Measurements from ENCODE around the gene CLP1.

Gene CLP1

DNA sequence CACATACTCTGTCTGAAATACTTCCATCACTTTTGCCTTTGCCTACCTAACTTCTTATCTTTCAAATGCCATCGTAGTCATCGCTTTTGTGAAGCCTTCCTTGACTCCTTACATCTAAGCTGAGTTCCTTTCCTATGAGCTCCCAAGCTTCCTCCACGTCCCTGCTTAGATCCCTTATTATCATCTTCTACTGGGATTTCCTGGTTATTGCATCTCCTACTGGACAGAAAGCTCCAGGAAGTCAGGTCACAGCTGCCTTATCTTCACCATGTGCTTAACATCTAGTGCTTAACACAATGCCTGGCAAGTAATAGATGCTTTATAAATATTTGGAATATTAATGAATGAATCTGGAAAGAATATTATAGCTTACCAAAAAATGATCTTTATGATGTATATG lies 13.8 kb upstream of the CLP1 start:
- H2AK5ac ChIP-seq (ENCODE audit: low read depth, low read length), result no peak overlapping the region
- H2BK12ac ChIP-seq (ENCODE audit: low read length), result no peak overlapping the region
- H3K36me3 ChIP-seq (replicated peaks in 1 of 2; ENCODE audit: control insufficient read depth in 2 of 2, insufficient read depth in 2 of 2, low read length in 2 of 2), result peaks cover 16 to 68% of the 10 kb centered on the region in 2 donors
- peak overlapping the region; percentile 1 for H3K27ac ChIP-seq (replicated peaks; ENCODE audit: low read length)
- no peak overlapping the region for H4K91ac ChIP-seq (ENCODE audit: low read depth, low read length, poor library complexity)
- no peak overlapping the region for H2AFZ ChIP-seq (ENCODE audit: low read length)
- no peak overlapping the region for H3K9ac ChIP-seq (ENCODE audit: low read depth, low read length, poor library complexity)
- no peak overlapping the region for H3K14ac ChIP-seq (ENCODE audit: low read length)
- H4K8ac ChIP-seq (ENCODE audit: low read depth, low read length), result no peak overlapping the region
- no CpG with 5 or more reads among the region's 3 CpGs for WGBS, 2 donors (ENCODE audit: extremely low coverage in 2 of 2, insufficient read length in 2 of 2, insufficient replicate concordance in 1 of 2)
- no peak overlapping the region for H2BK5ac ChIP-seq (ENCODE audit: low read length)
- H3K79me1 ChIP-seq (ENCODE audit: low read depth, low read length), result peaks cover 2% of the 10 kb centered on the region
- H2BK15ac ChIP-seq (ENCODE audit: low read length), result no peak overlapping the region
- H3K23ac ChIP-seq (ENCODE audit: low read depth, low read length, poor library complexity), result no peak overlapping the region
- H3K18ac ChIP-seq (ENCODE audit: low read length), result no peak overlapping the region
- H3K4me3 ChIP-seq (ENCODE audit: low read length in 2 of 2), result no peak overlapping the region
- H3K4me1 ChIP-seq (ENCODE audit: control insufficient read depth in 2 of 2, insufficient read depth in 1 of 2, low read depth in 1 of 2, low read length in 2 of 2), result peaks cover 47 to 70% of the 10 kb centered on the region in 2 donors
- H3K4me2 ChIP-seq (ENCODE audit: insufficient read depth, low read length, poor library complexity, severe bottlenecking), result no peak overlapping the region
- no peak overlapping the region for H2BK120ac ChIP-seq (ENCODE audit: low read depth, low read length)
- H3K27me3 ChIP-seq (ENCODE audit: control insufficient read depth in 3 of 3, insufficient read depth in 3 of 3, low read depth in 1 of 3, low read length in 3 of 3), result no peaks in the 10 kb centered on the region
- H3K9me3 ChIP-seq (replicated peaks in 1 of 2; ENCODE audit: control insufficient read depth in 2 of 2, insufficient read depth in 1 of 2, low read depth in 1 of 2, low read length in 2 of 2), result no peaks in the 10 kb centered on the region
- DNase-seq (ENCODE audit: low spot score), result no peak
- no peak overlapping the region for H3K4ac ChIP-seq (ENCODE audit: low read length)

- Histone ChIP-seq H2BK120ac (ENCODE audit: low read depth, low read length) (no peak overlapping the region), H3K4ac (ENCODE audit: low read length) (no peak overlapping the region), H2BK12ac (ENCODE audit: low read length) (no peak overlapping the region), H3K27me3 (ENCODE audit: control insufficient read depth in 3 of 3, insufficient read depth in 3 of 3, low read depth in 1 of 3, low read length in 3 of 3) (no peaks in the 10 kb centered on the region), H2AFZ (ENCODE audit: low read length) (no peak overlapping the region), H3K4me1 (ENCODE audit: control insufficient read depth in 2 of 2, insufficient read depth in 1 of 2, low read depth in 1 of 2, low read length in 2 of 2) (peaks cover 53 to 79% of the 10 kb centered on the region in 2 donors), H2BK15ac (ENCODE audit: low read length) (no peak overlapping the region), H3K9ac (ENCODE audit: low read depth, low read length, poor library complexity) (no peak overlapping the region), H3K79me1 (ENCODE audit: low read depth, low read length) (peaks cover 4% of the 10 kb centered on the region), H3K23ac (ENCODE audit: low read depth, low read length, poor library complexity) (no peak overlapping the region), H4K91ac (ENCODE audit: low read depth, low read length, poor library complexity) (no peak overlapping the region), H3K36me3 (replicated peaks in 1 of 2; ENCODE audit: control insufficient read depth in 2 of 2, insufficient read depth in 2 of 2, low read length in 2 of 2) (peaks cover 16 to 66% of the 10 kb centered on the region in 2 donors), H2BK5ac (ENCODE audit: low read length) (no peak overlapping the region), H3K4me3 (ENCODE audit: low read length in 2 of 2) (no peak overlapping the region), H2AK5ac (ENCODE audit: low read depth, low read length) (no peak overlapping the region), H3K18ac (ENCODE audit: low read length) (no peak overlapping the region), H3K9me3 (replicated peaks in 1 of 2; ENCODE audit: control insufficient read depth in 2 of 2, insufficient read depth in 1 of 2, low read depth in 1 of 2, low read length in 2 of 2) (no peaks in the 10 kb centered on the region), H3K4me2 (ENCODE audit: insufficient read depth, low read length, poor library complexity, severe bottlenecking) (no peak overlapping the region), H4K8ac (ENCODE audit: low read depth, low read length) (no peak overlapping the region), H3K27ac (replicated peaks; ENCODE audit: low read length) (peak overlapping the region; percentile 52), H3K14ac (ENCODE audit: low read length) (no peak overlapping the region)
- peak; percentile 85 for DNase-seq (ENCODE audit: low spot score)
- no CpG with 5 or more reads among the region's 17 CpGs for WGBS, 2 donors (ENCODE audit: extremely low coverage in 2 of 2, insufficient read length in 2 of 2, insufficient replicate concordance in 1 of 2)
Observed at GRCh38 chr11:57644748-57645688, 12.5 kb upstream of the CLP1 start.

GRCh38 chr11:57645689-57646085 lies 11.9 kb upstream of the CLP1 start:
- peaks cover 57 to 77% of the 10 kb centered on the region in 2 donors for H3K4me1 ChIP-seq (ENCODE audit: control insufficient read depth in 2 of 2, insufficient read depth in 1 of 2, low read depth in 1 of 2, low read length in 2 of 2)
- WGBS, 2 donors (ENCODE audit: extremely low coverage in 2 of 2, insufficient read length in 2 of 2, insufficient replicate concordance in 1 of 2), result no CpG with 5 or more reads among the region's 5 CpGs

GRCh38 chr11:57646194-57646798 lies 11.3 kb upstream of the CLP1 start:
- H2AFZ ChIP-seq (ENCODE audit: low read length), result no peak overlapping the region
- H2BK5ac ChIP-seq (ENCODE audit: low read length), result no peak overlapping the region
- peak overlapping the region; percentile 86 for H3K27ac ChIP-seq (replicated peaks; ENCODE audit: low read length)
- peak overlapping the region; percentile 51 for H3K9ac ChIP-seq (ENCODE audit: low read depth, low read length, poor library complexity)
- H2BK120ac ChIP-seq (ENCODE audit: low read depth, low read length), result no peak overlapping the region
- H2AK5ac ChIP-seq (ENCODE audit: low read depth, low read length), result no peak overlapping the region
- H3K27me3 ChIP-seq (ENCODE audit: control insufficient read depth in 3 of 3, insufficient read depth in 3 of 3, low read depth in 1 of 3, low read length in 3 of 3), result no peaks in the 10 kb centered on the region
- no peak for DNase-seq (ENCODE audit: low spot score)
- H4K8ac ChIP-seq (ENCODE audit: low read depth, low read length), result no peak overlapping the region
- H3K79me1 ChIP-seq (ENCODE audit: low read depth, low read length), result peaks cover 4% of the 10 kb centered on the region
- no peak overlapping the region for H3K4me2 ChIP-seq (ENCODE audit: insufficient read depth, low read length, poor library complexity, severe bottlenecking)
- H3K18ac ChIP-seq (ENCODE audit: low read length), result no peak overlapping the region
- H3K4me3 ChIP-seq (ENCODE audit: low read length in 2 of 2), result no peak overlapping the region
- H3K23ac ChIP-seq (ENCODE audit: low read depth, low read length, poor library complexity), result peak overlapping the region; percentile 85
- peaks cover 54 to 71% of the 10 kb centered on the region in 2 donors for H3K4me1 ChIP-seq (ENCODE audit: control insufficient read depth in 2 of 2, insufficient read depth in 1 of 2, low read depth in 1 of 2, low read length in 2 of 2)
- H3K4ac ChIP-seq (ENCODE audit: low read length), result no peak overlapping the region
- H3K36me3 ChIP-seq (replicated peaks in 1 of 2; ENCODE audit: control insufficient read depth in 2 of 2, insufficient read depth in 2 of 2, low read length in 2 of 2), result peaks cover 9 to 54% of the 10 kb centered on the region in 2 donors
- H3K9me3 ChIP-seq (replicated peaks in 1 of 2; ENCODE audit: control insufficient read depth in 2 of 2, insufficient read depth in 1 of 2, low read depth in 1 of 2, low read length in 2 of 2), result no peaks in the 10 kb centered on the region
- H4K91ac ChIP-seq (ENCODE audit: low read depth, low read length, poor library complexity), result no peak overlapping the region
- no peak overlapping the region for H2BK15ac ChIP-seq (ENCODE audit: low read length)
- no peak overlapping the region for H3K14ac ChIP-seq (ENCODE audit: low read length)
- no CpG with 5 or more reads among the region's 10 CpGs for WGBS, 2 donors (ENCODE audit: extremely low coverage in 2 of 2, insufficient read length in 2 of 2, insufficient replicate concordance in 1 of 2)
- no peak overlapping the region for H2BK12ac ChIP-seq (ENCODE audit: low read length)

More at GRCh38 chr11:57645689-57646085, 11.9 kb upstream of the CLP1 start:
- Histone ChIP-seq H3K23ac (ENCODE audit: low read depth, low read length, poor library complexity) (no peak overlapping the region), H2BK5ac (ENCODE audit: low read length) (no peak overlapping the region), H2BK15ac (ENCODE audit: low read length) (no peak overlapping the region), H2BK120ac (ENCODE audit: low read depth, low read length) (no peak overlapping the region), H3K9ac (ENCODE audit: low read depth, low read length, poor library complexity) (no peak overlapping the region), H3K9me3 (replicated peaks in 1 of 2; ENCODE audit: control insufficient read depth in 2 of 2, insufficient read depth in 1 of 2, low read depth in 1 of 2, low read length in 2 of 2) (no peaks in the 10 kb centered on the region), H2AK5ac (ENCODE audit: low read depth, low read length) (no peak overlapping the region), H3K14ac (ENCODE audit: low read length) (no peak overlapping the region), H3K4ac (ENCODE audit: low read length) (no peak overlapping the region), H2AFZ (ENCODE audit: low read length) (no peak overlapping the region), H3K79me1 (ENCODE audit: low read depth, low read length) (peaks cover 4% of the 10 kb centered on the region), H2BK12ac (ENCODE audit: low read length) (no peak overlapping the region), H3K4me2 (ENCODE audit: insufficient read depth, low read length, poor library complexity, severe bottlenecking) (no peak overlapping the region), H4K8ac (ENCODE audit: low read depth, low read length) (no peak overlapping the region), H4K91ac (ENCODE audit: low read depth, low read length, poor library complexity) (no peak overlapping the region), H3K4me3 (ENCODE audit: low read length in 2 of 2) (no peak overlapping the region), H3K36me3 (replicated peaks in 1 of 2; ENCODE audit: control insufficient read depth in 2 of 2, insufficient read depth in 2 of 2, low read length in 2 of 2) (peaks cover 14 to 60% of the 10 kb centered on the region in 2 donors), H3K18ac (ENCODE audit: low read length) (no peak overlapping the region), H3K27me3 (ENCODE audit: control insufficient read depth in 3 of 3, insufficient read depth in 3 of 3, low read depth in 1 of 3, low read length in 3 of 3) (no peaks in the 10 kb centered on the region), H3K27ac (replicated peaks; ENCODE audit: low read length) (peak overlapping the region; percentile 26)
- DNase-seq (ENCODE audit: low spot score), result no peak

Measured in neuronal stem cell (in vitro differentiated cells).